ENCODE measurements around the gene RXFP2.

DNA sequence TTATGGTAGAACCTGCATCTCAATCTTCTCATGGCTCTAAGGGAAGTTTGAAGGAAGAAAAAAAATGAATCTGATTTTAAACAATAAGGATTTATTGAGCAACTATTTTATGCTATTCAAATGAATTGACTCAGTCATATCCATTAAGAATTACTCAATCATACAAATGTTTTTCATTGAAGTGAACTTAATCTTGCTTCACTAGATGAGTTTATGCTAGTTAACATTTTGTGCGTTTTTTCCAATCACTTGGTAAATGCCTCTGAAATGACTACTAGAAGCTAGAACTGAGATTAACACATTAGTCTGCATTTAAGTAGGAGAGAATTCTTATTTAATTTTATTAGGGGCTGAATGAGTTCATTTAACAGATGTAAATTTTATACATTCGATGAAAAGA is 25.2 kb downstream of the RXFP2 start:
- TF ChIP-seq, protein P1, sequence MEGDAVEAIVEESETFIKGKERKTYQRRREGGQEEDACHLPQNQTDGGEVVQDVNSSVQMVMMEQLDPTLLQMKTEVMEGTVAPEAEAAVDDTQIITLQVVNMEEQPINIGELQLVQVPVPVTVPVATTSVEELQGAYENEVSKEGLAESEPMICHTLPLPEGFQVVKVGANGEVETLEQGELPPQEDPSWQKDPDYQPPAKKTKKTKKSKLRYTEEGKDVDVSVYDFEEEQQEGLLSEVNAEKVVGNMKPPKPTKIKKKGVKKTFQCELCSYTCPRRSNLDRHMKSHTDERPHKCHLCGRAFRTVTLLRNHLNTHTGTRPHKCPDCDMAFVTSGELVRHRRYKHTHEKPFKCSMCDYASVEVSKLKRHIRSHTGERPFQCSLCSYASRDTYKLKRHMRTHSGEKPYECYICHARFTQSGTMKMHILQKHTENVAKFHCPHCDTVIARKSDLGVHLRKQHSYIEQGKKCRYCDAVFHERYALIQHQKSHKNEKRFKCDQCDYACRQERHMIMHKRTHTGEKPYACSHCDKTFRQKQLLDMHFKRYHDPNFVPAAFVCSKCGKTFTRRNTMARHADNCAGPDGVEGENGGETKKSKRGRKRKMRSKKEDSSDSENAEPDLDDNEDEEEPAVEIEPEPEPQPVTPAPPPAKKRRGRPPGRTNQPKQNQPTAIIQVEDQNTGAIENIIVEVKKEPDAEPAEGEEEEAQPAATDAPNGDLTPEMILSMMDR (tag by site-specific recombination; IDR thresholded peaks at IDR 0.05): no peak
- no peak for TF ChIP-seq GLI4 (tag by site-specific recombination; IDR thresholded peaks at IDR 0.05)
- TF ChIP-seq ZNF132 (tag by site-specific recombination; IDR thresholded peaks at IDR 0.05; ENCODE audit: borderline replicate concordance): no peak
- no peak for TF ChIP-seq ZNF626 (tag by site-specific recombination; IDR thresholded peaks at IDR 0.05)
- no peak for TF ChIP-seq ZNF274 (IDR thresholded peaks at IDR 0.05; ENCODE audit: low read length)
- TF ChIP-seq ZNF274 (tag by site-specific recombination; IDR thresholded peaks at IDR 0.05; ENCODE audit: borderline replicate concordance): no peak
- TF ChIP-seq, protein P2, sequence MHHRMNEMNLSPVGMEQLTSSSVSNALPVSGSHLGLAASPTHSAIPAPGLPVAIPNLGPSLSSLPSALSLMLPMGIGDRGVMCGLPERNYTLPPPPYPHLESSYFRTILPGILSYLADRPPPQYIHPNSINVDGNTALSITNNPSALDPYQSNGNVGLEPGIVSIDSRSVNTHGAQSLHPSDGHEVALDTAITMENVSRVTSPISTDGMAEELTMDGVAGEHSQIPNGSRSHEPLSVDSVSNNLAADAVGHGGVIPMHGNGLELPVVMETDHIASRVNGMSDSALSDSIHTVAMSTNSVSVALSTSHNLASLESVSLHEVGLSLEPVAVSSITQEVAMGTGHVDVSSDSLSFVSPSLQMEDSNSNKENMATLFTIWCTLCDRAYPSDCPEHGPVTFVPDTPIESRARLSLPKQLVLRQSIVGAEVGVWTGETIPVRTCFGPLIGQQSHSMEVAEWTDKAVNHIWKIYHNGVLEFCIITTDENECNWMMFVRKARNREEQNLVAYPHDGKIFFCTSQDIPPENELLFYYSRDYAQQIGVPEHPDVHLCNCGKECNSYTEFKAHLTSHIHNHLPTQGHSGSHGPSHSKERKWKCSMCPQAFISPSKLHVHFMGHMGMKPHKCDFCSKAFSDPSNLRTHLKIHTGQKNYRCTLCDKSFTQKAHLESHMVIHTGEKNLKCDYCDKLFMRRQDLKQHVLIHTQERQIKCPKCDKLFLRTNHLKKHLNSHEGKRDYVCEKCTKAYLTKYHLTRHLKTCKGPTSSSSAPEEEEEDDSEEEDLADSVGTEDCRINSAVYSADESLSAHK (tag by site-specific recombination; IDR thresholded peaks at IDR 0.05): no peak
- TF ChIP-seq ZNF558 (tag by site-specific recombination; IDR thresholded peaks at IDR 0.05): no peak
